ENCODE measurements around the gene UBE2G2. TPM values are rescaled to one million over a fixed set of nuclear protein-coding genes. Genes with fewer than 3 reads are reported as not detected.

UBE2G2 gene
- total and polyA plus RNA-seq, 2 experiments from 2014 or later: 79.4 to 86.4 TPM

GRCh38 chr21:44819283-44820243 lies 17.9 kb upstream of the UBE2G2 start:
- Histone ChIP-seq H3K4me1 (ENCODE audit: low read depth) (peaks cover 3% of the 10 kb centered on the region), H3K27me3 (no peaks in the 10 kb centered on the region), H3K36me3 (no peaks in the 10 kb centered on the region), H3K27ac (no peak overlapping the region), H3K9me3 (ENCODE audit: low read depth) (no peaks in the 10 kb centered on the region), H3K4me3 (no peak overlapping the region)
- DNase-seq (ENCODE audit: low read depth in 1 of 2, low spot score in 1 of 2): no peak
- TF ChIP-seq CTCF (IDR thresholded peaks at IDR 0.05; ENCODE audit: low read depth, low read length): no peak

- DNase-seq (ENCODE audit: low read depth in 1 of 2, low spot score in 1 of 2): no peak
- no peak for TF ChIP-seq CTCF (IDR thresholded peaks at IDR 0.05; ENCODE audit: low read depth, low read length)
These were observed 17.0 kb upstream of the UBE2G2 start for GRCh38 chr21:44818640-44819011.

GRCh38 chr21:44817914-44818639 lies 16.5 kb upstream of the UBE2G2 start, which contains the start of gene SUMO3:
Gene SUMO3, minus strand, starts transcription at chr21:44818062. Its CDS starts 94 bp downstream, at chr21:44817968.
- Histone ChIP-seq H3K27me3 (no peaks in the 10 kb centered on the region), H3K9me3 (ENCODE audit: low read depth) (no peaks in the 10 kb centered on the region), H3K4me3 (peak within 1 kb of the TSS; percentile 82), H3K36me3 (no peaks in the 10 kb centered on the region), H3K27ac (peak within 1 kb of the TSS; percentile 70), H3K4me1 (ENCODE audit: low read depth) (peaks cover 3% of the 10 kb centered on the region)
- TF ChIP-seq CTCF (IDR thresholded peaks at IDR 0.05; ENCODE audit: low read depth, low read length): no peak
- DNase-seq (ENCODE audit: low read depth in 1 of 2, low spot score in 1 of 2): peak; percentile 79 to 86

More at GRCh38 chr21:44818640-44819011, 17.0 kb upstream of the UBE2G2 start:
- Histone ChIP-seq H3K9me3 (ENCODE audit: low read depth) (no peaks in the 10 kb centered on the region), H3K4me3 (peak overlapping the region; percentile 82), H3K36me3 (no peaks in the 10 kb centered on the region), H3K4me1 (ENCODE audit: low read depth) (peaks cover 3% of the 10 kb centered on the region), H3K27me3 (no peaks in the 10 kb centered on the region), H3K27ac (no peak overlapping the region)

GRCh38 chr21:44817506-44817880 lies 15.9 kb upstream of the UBE2G2 start:
- Histone ChIP-seq H3K4me3 (peak overlapping the region; percentile 82), H3K27me3 (no peaks in the 10 kb centered on the region), H3K4me1 (ENCODE audit: low read depth) (peaks cover 3% of the 10 kb centered on the region), H3K27ac (no peak overlapping the region), H3K9me3 (ENCODE audit: low read depth) (no peaks in the 10 kb centered on the region), H3K36me3 (no peaks in the 10 kb centered on the region)
- TF ChIP-seq CTCF (IDR thresholded peaks at IDR 0.05; ENCODE audit: low read depth, low read length): no peak
- DNase-seq (ENCODE audit: low read depth in 1 of 2, low spot score in 1 of 2): peak; percentile 91 to 93

GRCh38 chr21:44816761-44817505 lies 15.3 kb upstream of the UBE2G2 start:
- Histone ChIP-seq H3K27me3 (no peaks in the 10 kb centered on the region), H3K4me1 (ENCODE audit: low read depth) (peaks cover 3% of the 10 kb centered on the region), H3K27ac (no peak overlapping the region), H3K9me3 (ENCODE audit: low read depth) (no peaks in the 10 kb centered on the region), H3K36me3 (no peaks in the 10 kb centered on the region), H3K4me3 (peak overlapping the region; percentile 82)
- no peak for DNase-seq (ENCODE audit: low read depth in 1 of 2, low spot score in 1 of 2)
- no peak for TF ChIP-seq CTCF (IDR thresholded peaks at IDR 0.05; ENCODE audit: low read depth, low read length)

Data from cardiac muscle cell (in vitro differentiated cells and primary cell).